Upper lobe of left lung (tissue), 4 donors: ENCODE data around the gene DENND2C.

Experiments used
- CTCF ChIP-seq, 6 experiments: fragments of 450-650 bp in 4 of 6; fragments of 200-600 bp in 2 of 6; sonication (generic) in 2 of 6; IDR thresholded peaks; one replicate each; pipeline ENCODE4 v1.5.1; 2016 to 2019; ENCODE audit warnings: antibody characterized with exemption in 6 of 6
- POLR2A ChIP-seq, 4 donors: fragments of 450-650 bp; IDR thresholded peaks; one replicate each; pipeline ENCODE4 v1.5.1; 2016 to 2017; ENCODE audit warnings: antibody characterized with exemption in 4 of 4, mild to moderate bottlenecking in 2 of 4

DNA sequence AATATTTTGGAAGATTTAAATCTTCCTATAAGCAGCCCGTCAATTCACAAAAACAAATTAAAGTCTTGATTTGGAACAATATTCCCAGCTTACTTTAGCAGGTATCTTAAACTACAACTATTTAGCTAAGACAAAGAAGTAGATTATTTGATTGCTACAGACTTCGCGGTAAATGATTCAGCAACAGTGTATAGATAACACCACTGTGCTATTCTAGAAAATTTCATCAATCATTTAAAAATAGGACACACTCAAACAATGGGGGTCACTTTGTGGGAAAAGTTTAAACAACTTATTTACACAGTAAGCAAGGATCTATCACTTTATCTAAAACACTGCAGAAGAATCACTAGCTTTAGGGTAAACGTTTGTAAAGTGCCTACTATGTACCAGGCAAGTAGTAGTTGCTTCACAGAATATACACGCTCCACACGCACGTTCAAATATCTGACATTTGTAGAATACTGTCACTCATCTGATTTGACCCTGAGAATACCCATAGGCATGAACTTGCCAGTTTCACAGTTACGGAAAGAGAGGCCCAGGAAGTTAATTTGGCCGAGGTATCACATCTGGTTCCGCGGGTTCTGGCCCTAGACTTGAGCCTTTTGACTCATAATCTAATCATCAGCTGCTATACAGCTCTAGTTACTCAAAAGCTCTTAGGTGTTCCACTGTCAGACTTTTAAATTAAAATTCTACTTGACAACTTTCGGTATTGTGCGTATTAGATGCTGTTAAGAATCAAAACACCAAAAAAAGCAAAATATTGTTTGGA is 876 bp downstream of the DENND2C start:
- TF ChIP-seq CTCF (IDR thresholded peaks at IDR 0.05) (no peak), POLR2A (IDR thresholded peaks at IDR 0.05) (no peak)
